Ishikawa (cell line): Measurements from ENCODE around the gene CADM1.

Source experiments
- CEBPB ChIP-seq: IDR thresholded peaks from 2 replicates; pipeline ENCODE4 v1.6.1; 2012
- CREB1 ChIP-seq: IDR thresholded peaks from 2 replicates; pipeline ENCODE4 v1.6.1; 2012; ENCODE audit warnings: low read depth
- EGR1 ChIP-seq: IDR thresholded peaks from 2 replicates; pipeline ENCODE4 v1.6.1; 2012
- EP300 ChIP-seq: IDR thresholded peaks from 2 replicates; pipeline ENCODE4 v1.6.1; 2012; ENCODE audit warnings: borderline replicate concordance
- FOXM1 ChIP-seq: IDR thresholded peaks from 2 replicates; pipeline ENCODE4 v1.6.1; 2012; ENCODE audit warnings: low read depth, borderline replicate concordance
- MAX ChIP-seq: IDR thresholded peaks from 2 replicates; pipeline ENCODE4 v1.6.1; 2012
- NFIC ChIP-seq: IDR thresholded peaks from 2 replicates; pipeline ENCODE4 v1.6.1; 2012
- RAD21 ChIP-seq: IDR thresholded peaks from 2 replicates; pipeline ENCODE4 v1.6.1; 2012; ENCODE audit warnings: low read depth
- TAF1 ChIP-seq: IDR thresholded peaks from 2 replicates; pipeline ENCODE4 v1.6.1; 2012; ENCODE audit warnings: low read depth, mild to moderate bottlenecking
- TCF12 ChIP-seq: IDR thresholded peaks from 2 replicates; pipeline ENCODE4 v1.6.1; 2012; ENCODE audit warnings: low read depth
- TEAD4 ChIP-seq: IDR thresholded peaks from 2 replicates; pipeline ENCODE4 v1.6.1; 2012
- USF1 ChIP-seq: IDR thresholded peaks from 2 replicates; pipeline ENCODE4 v1.6.1; 2012
- YY1 ChIP-seq: IDR thresholded peaks from 2 replicates; pipeline ENCODE4 v1.6.1; 2012; ENCODE audit warnings: low read depth
- ZBTB7A ChIP-seq: IDR thresholded peaks from 2 replicates; pipeline ENCODE4 v1.6.1; 2012; ENCODE audit warnings: low read depth
- TF ChIP-seq, protein P1 (sequence below): IDR thresholded peaks from 2 replicates; pipeline ENCODE4 v1.6.1; 2012; ENCODE audit warnings: low read depth, mild to moderate bottlenecking

CADM1 gene

DNA sequence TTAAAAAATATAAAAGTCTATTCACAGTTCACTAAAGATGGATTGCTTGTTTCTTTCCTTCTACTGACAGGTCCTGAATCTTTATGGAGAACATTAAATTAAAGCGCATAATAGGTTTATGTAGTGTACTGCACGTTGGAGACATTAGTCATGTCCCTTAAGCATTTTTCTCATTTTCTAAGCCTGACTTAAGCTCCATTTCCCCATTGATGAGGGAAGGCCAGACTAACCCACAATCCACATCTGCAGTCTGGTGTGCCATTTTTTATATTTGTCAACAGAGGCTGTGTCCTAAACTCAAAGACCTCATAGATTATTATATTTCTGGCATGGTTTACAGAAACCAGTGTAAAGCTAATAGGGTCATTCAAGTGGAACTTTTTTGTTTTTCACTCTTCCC lies 39.9 kb downstream of the CADM1 start:
- TF ChIP-seq EGR1 (no peak), ZBTB7A (no peak), RAD21 (no peak), YY1 (no peak), EP300 (no peak), TCF12 (no peak), FOXM1 (no peak), TAF1 (no peak), CREB1 (no peak), MAX (no peak), TEAD4 (no peak), USF1 (no peak), NFIC (no peak), CEBPB (no peak)
- TF ChIP-seq, protein P1, sequence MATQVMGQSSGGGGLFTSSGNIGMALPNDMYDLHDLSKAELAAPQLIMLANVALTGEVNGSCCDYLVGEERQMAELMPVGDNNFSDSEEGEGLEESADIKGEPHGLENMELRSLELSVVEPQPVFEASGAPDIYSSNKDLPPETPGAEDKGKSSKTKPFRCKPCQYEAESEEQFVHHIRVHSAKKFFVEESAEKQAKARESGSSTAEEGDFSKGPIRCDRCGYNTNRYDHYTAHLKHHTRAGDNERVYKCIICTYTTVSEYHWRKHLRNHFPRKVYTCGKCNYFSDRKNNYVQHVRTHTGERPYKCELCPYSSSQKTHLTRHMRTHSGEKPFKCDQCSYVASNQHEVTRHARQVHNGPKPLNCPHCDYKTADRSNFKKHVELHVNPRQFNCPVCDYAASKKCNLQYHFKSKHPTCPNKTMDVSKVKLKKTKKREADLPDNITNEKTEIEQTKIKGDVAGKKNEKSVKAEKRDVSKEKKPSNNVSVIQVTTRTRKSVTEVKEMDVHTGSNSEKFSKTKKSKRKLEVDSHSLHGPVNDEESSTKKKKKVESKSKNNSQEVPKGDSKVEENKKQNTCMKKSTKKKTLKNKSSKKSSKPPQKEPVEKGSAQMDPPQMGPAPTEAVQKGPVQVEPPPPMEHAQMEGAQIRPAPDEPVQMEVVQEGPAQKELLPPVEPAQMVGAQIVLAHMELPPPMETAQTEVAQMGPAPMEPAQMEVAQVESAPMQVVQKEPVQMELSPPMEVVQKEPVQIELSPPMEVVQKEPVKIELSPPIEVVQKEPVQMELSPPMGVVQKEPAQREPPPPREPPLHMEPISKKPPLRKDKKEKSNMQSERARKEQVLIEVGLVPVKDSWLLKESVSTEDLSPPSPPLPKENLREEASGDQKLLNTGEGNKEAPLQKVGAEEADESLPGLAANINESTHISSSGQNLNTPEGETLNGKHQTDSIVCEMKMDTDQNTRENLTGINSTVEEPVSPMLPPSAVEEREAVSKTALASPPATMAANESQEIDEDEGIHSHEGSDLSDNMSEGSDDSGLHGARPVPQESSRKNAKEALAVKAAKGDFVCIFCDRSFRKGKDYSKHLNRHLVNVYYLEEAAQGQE = no peak

DNA sequence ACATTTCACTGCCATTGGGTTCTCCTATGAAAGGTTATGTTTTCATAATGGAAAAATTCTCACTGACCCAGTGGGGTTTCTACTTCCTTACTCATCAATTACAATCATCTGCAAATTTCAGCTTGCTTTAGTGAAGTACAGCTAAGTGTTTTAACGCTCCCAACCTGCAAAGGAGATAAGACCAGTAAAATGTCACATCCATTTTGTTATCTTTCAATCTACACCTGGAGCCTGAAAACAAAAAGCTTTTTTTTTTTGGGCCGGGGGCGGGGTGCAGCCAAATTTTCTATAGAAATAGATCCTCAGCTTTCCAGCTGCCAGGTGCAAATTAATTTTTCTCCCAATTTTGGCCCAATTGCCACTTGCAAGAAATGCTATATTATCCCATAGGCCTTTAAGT lies 40.6 kb downstream of the CADM1 start:
- TF ChIP-seq NFIC (no peak), CREB1 (no peak)

DNA sequence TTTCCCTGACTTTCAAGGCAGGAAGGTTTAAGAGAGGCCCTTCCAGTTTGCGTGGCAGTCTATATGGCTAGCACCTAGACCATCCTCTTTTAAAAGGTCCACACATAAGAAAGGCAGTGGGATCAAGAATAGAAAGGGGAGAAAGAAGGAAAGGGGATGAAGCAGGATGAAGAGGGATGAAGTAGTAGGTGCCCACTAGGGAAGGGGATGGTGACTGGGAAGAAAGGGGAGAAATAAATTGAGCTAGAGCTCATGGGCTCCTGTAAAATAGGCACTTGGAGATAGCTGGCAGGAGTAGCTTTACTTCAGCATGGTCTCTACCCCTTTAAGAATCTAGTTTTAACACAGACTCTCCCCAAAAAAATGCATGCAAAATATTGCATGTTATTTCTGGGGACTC lies 41.5 kb downstream of the CADM1 start:
- no peak for TF ChIP-seq USF1

- no peak for TF ChIP-seq TCF12
- TF ChIP-seq EP300 = no peak
- TF ChIP-seq ZBTB7A = no peak
- TF ChIP-seq EGR1 = no peak
- TF ChIP-seq YY1 = no peak
- no peak for TF ChIP-seq TAF1
- no peak for TF ChIP-seq NFIC
- TF ChIP-seq MAX = no peak
- no peak for TF ChIP-seq FOXM1
- TF ChIP-seq TEAD4 = no peak
- no peak for TF ChIP-seq CEBPB
- TF ChIP-seq CREB1 = no peak
Observed at GRCh38 chr11:115462004-115462541, 42.1 kb downstream of the CADM1 start.

- TF ChIP-seq MAX = no peak
- TF ChIP-seq, protein P1 = no peak
- TF ChIP-seq TEAD4 = no peak
- no peak for TF ChIP-seq CEBPB
- no peak for TF ChIP-seq FOXM1
- no peak for TF ChIP-seq ZBTB7A
- no peak for TF ChIP-seq TAF1
- TF ChIP-seq YY1 = no peak
- TF ChIP-seq EGR1 = no peak
- no peak for TF ChIP-seq CREB1
- TF ChIP-seq TCF12 = no peak
- no peak for TF ChIP-seq RAD21
- TF ChIP-seq NFIC = no peak
- TF ChIP-seq USF1 = no peak
- no peak for TF ChIP-seq EP300
Observed at GRCh38 chr11:115460512-115460911, 43.7 kb downstream of the CADM1 start.

- TF ChIP-seq ZBTB7A (no peak), EGR1 (no peak), EP300 (no peak), CREB1 (no peak), YY1 (no peak), TEAD4 (no peak), RAD21 (no peak), TCF12 (no peak), TAF1 (no peak), NFIC (no peak), USF1 (no peak), MAX (no peak), CEBPB (no peak), FOXM1 (no peak)
- TF ChIP-seq, protein P1 = no peak
Observed at GRCh38 chr11:115459563-115459962, 44.7 kb downstream of the CADM1 start.
